Adipose tissue (tissue), 3 donors: Measurements from ENCODE around the gene FCGR3A. TPM values are rescaled to one million over a fixed set of nuclear protein-coding genes. Genes with fewer than 3 reads are reported as not detected.

ENCODE experiments used
- H3K27ac ChIP-seq: one replicate; pipeline ENCODE4 v1.5.1; 2013; ENCODE audit warnings: low read depth, low read length
- WGBS, 3 donors: extraction: QIAGEN DNeasy Blood & Tissue Kit; methylation state at CpG; one replicate each; pipeline ENCODE4 v1.1.7; 2013; 5-methylcytosine and 5-hydroxymethylcytosine counted together
- polyA plus RNA-seq, 3 donors: library from polyadenylated mRNA; stranded (reverse); fragments of 200-250 nt; gene quantifications; one replicate each; pipeline ENCODE4 v1.2.3, GENCODE V29; 2013
- donor health status: healthy with polysubstance abuse.
- donor health status: Bipolar disorder and iron deficiency.
- donor health status: healthy.

Gene FCGR3A
- polyA plus RNA-seq, 3 donors = 6.2 to 40.6 (median 32.5) TPM

DNA sequence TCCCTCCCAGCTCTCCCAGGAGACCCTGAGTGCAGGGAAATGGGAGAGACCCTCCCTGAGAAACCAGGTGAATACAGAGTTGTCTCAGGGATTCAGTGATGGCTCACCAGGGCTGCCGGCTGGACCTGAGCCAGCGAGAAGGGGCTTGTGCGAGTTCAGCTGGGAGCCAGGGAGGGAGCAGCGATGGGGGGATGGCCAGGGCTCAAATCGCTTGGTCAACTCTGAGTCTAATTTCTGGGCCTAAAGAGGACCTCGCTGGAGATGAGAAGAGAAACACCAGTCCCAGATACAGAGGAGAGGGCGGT lies 37.9 kb downstream of the FCGR3A start:
- no peak overlapping the region for H3K27ac ChIP-seq
- WGBS, 3 donors = 80 to 87% (median 87%) methylated on average over 7 of the region's 7 CpGs

GRCh38 chr1:161511018-161511755 lies 38.4 kb downstream of the FCGR3A start:
- no peak overlapping the region for H3K27ac ChIP-seq
- 68 to 79% (median 77%) methylated on average over 5 of the region's 5 CpGs for WGBS, 3 donors

- no peak overlapping the region for H3K27ac ChIP-seq
- WGBS, 3 donors = 77 to 82% (median 80%) methylated on average over 3 of the region's 3 CpGs
These were observed 39.1 kb downstream of the FCGR3A start for GRCh38 chr1:161510477-161510876.

- 31 to 46% (median 36%) methylated on average over 12 to 15 of the region's 15 CpGs for WGBS, 3 donors
- H3K27ac ChIP-seq = no peak overlapping the region
These were observed 43.0 kb downstream of the FCGR3A start for GRCh38 chr1:161506336-161507223.

DNA sequence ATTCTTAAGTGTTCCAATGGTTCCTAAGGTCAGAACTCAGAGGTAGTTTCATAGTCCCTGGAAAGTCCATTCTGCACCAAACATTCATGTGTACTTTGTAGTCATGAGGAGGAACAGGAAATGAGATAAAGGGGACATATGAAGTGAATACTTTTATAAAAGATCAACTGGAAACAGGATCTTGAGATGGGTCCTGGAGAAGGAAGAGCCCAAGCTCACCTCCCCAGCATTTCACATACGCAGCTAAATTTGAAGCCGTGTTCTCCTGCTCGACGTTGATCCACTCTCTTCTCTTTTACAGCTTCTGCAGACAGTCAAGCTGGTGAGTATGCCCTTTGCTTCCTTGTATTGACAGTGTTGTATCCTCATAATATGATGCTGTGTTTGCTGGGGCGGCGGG lies 43.9 kb downstream of the FCGR3A start:
- H3K27ac ChIP-seq = no peak overlapping the region
- WGBS, 3 donors = 81 to 90% (median 81%) methylated on average over 6 of the region's 6 CpGs

DNA sequence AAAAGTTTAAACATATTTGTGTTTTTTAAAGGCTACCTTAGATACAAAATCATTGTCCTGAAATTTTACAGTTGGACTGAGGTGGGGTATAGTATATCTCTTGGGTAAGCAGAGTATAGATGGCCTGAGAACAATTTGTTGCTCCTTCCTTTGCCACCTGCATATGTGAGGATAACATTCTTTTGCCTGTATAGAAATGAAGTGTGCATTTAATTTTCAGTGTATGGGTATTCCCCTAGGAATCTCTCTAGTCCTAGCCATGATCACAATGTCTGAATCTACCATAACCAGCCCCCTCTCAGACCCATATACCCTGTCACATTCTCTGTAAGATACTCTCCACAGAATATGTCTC lies 46.2 kb downstream of the FCGR3A start:
- no peak overlapping the region for H3K27ac ChIP-seq

DNA sequence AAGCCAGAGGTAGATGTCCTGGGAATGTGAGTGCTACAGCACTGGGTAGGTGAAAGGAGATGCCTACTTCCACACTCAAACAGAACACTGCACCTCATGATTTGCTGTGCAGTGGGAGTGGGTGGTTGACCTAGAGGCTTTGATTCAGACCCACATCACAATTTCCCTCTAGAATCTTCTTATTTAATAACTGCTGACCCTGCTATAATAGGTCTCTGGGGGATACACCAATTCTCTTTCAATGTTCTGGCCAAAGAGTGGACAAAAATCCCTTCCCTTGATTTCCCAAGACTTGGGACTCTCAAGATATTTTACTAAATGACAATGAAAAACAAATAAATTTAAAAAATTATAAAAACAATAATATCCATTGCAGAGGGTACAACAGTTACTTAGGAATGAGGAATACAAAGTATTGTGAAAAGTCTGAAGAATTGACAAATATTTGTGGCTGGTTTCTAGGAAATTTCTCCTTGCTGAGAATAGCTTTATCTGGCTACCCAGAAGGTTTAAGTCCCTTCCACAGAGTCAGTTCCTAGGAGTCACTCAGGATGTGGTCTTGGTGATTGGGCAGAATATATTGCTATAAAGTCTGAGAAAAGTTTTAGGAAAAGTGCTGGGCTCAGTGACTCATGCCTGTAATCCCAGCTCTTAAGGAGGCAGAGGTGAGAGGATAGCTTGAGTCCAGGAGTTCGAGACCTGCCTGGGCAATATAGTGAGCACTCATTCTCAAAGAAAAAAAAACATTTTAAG lies 46.8 kb downstream of the FCGR3A start:
- H3K27ac ChIP-seq = no peak overlapping the region
- WGBS, 3 donors = 63 to 96% (median 96%) methylated on average over 1 of the region's 1 CpG

DNA sequence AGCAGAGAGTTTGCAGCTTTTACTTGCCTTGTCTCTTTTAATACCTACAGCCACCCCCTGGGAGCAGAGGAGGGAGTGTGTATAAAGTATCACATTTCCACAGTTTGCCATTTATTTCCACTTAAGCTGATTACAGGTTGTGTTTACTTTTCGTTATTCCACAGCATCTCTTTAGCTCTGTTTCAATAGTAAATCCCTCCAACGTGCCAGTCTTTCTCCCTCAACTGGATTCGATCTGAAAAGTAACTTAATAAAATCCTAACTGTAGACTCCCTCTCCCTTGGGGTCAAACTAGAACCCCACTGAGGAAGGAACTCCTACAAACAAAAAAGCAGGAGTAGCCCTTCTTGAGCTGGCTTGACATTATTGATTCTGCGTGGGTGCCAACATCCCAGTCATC lies 47.4 kb downstream of the FCGR3A start:
- no peak overlapping the region for H3K27ac ChIP-seq
- WGBS, 3 donors = 50 to 78% (median 77%) methylated on average over 4 of the region's 4 CpGs

- no peak overlapping the region for H3K27ac ChIP-seq
- 65 to 85% (median 77%) methylated on average over 1 of the region's 1 CpG for WGBS, 3 donors
These were observed 48.4 kb downstream of the FCGR3A start for GRCh38 chr1:161501234-161501633.

DNA sequence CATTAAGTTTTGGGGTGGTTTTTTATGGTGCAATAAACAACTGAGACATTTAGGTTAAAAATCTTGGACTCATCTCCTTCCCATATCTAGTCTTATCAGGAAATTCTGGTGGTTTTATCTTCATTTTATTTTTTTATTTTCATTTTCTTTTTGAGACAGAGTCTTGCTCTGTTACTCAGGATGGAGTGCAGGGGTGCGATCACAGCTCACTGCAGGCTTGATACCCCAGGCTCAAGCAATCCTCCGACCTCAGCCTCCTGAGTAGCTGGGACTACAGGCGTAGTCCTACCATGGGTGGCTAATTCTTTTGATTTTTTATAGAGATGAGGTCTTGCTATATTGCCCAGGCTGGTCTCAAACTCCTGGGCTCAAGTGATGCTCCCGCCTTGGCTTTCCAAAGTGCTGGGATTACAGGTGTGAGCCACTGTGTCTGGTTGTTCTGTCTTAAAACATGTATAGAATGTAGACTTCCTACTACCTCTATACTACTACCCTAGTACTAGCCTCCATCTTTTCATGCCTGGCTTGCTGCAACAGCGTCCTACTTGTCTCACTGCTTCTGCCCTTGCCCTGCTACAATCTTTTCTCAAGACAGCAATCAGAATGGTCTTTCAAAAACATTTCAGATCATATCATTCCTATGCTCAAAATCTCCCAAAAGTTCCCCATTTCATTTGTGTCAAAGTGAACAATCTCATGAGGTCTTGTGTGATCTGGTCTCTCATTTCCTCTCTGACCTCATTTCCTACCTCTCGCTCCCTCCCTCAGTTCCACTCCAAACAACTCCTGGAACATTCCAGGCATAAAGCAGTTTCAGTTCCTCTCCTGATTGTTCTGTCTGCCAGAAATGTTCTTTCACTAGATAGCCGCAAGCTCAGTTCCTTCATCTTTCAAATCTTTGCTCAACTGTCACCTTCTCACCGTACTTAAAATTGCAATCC lies 50.2 kb downstream of the FCGR3A start:
- no peak overlapping the region for H3K27ac ChIP-seq
- WGBS, 3 donors = 62 to 78% (median 65%) methylated on average over 8 of the region's 8 CpGs

DNA sequence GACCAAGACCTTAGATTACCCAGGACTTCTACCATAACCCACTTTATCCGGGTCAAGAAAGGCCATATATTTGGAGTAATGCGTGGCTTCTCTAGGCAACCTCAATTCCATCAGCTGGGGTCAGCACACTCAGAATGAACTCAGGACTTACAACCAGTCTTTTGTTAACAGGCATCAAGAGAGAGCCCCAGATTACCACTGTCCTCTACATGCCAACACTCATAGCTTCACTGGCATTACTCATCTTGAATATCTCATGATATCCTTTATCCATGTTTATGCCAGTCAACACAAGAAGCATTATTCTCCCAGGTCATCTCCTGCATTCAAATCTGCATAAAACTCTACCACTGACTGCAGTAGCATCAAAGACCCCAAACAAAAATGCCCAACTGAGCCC lies 51.0 kb downstream of the FCGR3A start:
- WGBS, 3 donors = 90 to 93% (median 91%) methylated on average over 2 of the region's 2 CpGs
- H3K27ac ChIP-seq = no peak overlapping the region

GRCh38 chr1:161497961-161498360 lies 51.7 kb downstream of the FCGR3A start:
- WGBS, 3 donors = 63 to 85% (median 72%) methylated on average over 1 of the region's 1 CpG
- no peak overlapping the region for H3K27ac ChIP-seq

- no peak overlapping the region for H3K27ac ChIP-seq
These were observed 54.1 kb downstream of the FCGR3A start for GRCh38 chr1:161495490-161495889.

DNA sequence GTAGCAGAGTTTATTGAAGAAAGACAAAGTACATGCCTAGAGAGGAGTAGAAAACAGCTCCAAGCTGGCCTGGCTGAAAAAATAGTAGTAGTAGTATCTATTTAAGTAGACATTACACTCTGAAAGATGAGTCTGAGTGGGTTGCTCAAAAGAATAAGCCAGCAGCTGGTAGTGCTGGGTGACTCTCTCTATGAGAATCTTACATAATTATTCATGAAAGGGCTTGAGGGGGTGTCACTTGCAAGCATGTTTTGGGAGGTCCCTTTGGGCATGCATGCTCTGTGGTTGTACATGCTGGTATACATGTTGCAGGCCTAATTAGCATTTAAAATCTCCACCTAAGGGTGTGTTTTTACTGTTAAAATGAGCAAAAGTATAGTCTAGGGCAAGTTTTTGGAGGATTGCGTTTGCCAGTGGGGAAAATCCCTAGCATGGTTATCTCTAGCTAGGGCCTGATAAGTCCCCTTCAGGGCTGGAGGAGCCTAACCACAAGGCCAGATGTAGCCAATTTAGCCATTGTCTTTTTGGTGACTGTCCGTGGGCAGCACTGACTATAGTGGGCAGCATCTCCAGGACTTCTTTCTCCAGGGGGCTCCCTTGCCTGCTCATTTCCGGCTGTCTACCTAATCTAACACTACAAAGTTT lies 55.4 kb downstream of the FCGR3A start:
- no peak overlapping the region for H3K27ac ChIP-seq
- WGBS, 3 donors = 50 to 57% (median 52%) methylated on average over 3 of the region's 3 CpGs

- no peak overlapping the region for H3K27ac ChIP-seq
- WGBS, 3 donors = 47 to 85% (median 80%) methylated on average over 2 of the region's 2 CpGs
These were observed 56.8 kb downstream of the FCGR3A start for GRCh38 chr1:161492827-161493226.
